ENCODE measurements around the gene GPRC5C. TPM values are rescaled to one million over a fixed set of nuclear protein-coding genes. Genes with fewer than 3 reads are reported as not detected.

Gene GPRC5C
- total RNA-seq, 1 experiment from 2014 or later = 83.2 TPM

DNA sequence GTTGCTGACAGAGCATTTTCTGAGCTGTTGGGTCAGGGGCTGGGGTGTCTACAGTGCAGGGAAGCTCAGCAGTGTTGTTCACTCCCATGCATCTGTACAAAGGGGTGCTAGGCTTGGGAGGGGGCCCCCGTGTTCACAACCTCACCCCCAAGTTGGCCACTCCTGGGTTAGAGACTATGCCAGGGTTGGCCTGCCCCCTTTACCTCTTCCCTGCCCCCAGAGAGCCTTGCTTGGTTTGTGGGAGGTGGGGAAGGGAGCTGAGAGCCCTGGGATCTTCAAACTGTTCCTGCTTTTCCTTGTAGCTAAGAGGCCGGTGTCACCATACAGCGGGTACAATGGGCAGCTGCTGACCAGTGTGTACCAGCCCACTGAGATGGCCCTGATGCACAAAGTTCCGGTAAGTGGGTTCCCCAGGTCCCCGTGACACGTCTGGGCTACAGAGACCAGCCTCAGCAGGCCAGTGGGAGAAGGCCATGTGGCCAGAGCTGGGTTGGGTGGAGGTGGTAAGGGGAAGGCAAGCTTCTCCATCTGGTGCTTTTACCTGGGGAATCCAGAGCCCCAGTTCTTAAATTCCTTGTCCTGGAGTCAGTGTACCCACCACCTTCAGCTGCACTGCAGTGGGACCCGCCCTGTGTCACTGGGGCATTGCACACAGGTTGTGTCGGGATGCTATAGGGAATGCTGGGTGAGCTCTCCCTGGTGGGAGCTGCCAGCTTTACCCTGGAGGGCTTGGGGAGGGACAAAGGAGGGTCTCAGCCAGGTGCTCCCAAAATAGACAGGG is 11.8 kb downstream of the GPRC5C start:
- intact Hi-C loops (cut with micrococcal nuclease; ENCODE audit: unreplicated experiment) = no loop called here
- peaks cover 6% of the 10 kb centered on the region for H3K4me1 Mint-ChIP-seq (ENCODE audit: low read depth, unreplicated experiment)
- no peak overlapping the region for H3K4me3 Mint-ChIP-seq (ENCODE audit: unreplicated experiment)
- H3K36me3 ChIP-seq (ENCODE audit: control insufficient read depth, insufficient read depth, low read length) = peaks cover 8% of the 10 kb centered on the region
- no peak overlapping the region for H3K4me3 ChIP-seq (ENCODE audit: low read depth, low read length)
- no peak for DNase-seq
- no peaks in the 10 kb centered on the region for H3K9me3 ChIP-seq
- TF ChIP-seq, protein P1, sequence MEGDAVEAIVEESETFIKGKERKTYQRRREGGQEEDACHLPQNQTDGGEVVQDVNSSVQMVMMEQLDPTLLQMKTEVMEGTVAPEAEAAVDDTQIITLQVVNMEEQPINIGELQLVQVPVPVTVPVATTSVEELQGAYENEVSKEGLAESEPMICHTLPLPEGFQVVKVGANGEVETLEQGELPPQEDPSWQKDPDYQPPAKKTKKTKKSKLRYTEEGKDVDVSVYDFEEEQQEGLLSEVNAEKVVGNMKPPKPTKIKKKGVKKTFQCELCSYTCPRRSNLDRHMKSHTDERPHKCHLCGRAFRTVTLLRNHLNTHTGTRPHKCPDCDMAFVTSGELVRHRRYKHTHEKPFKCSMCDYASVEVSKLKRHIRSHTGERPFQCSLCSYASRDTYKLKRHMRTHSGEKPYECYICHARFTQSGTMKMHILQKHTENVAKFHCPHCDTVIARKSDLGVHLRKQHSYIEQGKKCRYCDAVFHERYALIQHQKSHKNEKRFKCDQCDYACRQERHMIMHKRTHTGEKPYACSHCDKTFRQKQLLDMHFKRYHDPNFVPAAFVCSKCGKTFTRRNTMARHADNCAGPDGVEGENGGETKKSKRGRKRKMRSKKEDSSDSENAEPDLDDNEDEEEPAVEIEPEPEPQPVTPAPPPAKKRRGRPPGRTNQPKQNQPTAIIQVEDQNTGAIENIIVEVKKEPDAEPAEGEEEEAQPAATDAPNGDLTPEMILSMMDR (IDR thresholded peaks at IDR 0.05; ENCODE audit: insufficient read depth in 1 of 2, low read depth in 1 of 2, low read length in 1 of 2, severe bottlenecking in 1 of 2, unreplicated experiment in 1 of 2) = no peak
- H3K9me3 Mint-ChIP-seq (ENCODE audit: unreplicated experiment) = no peaks in the 10 kb centered on the region
- peaks cover 51% of the 10 kb centered on the region for H3K36me3 Mint-ChIP-seq (ENCODE audit: insufficient read depth, unreplicated experiment)
- H3K27ac Mint-ChIP-seq (ENCODE audit: unreplicated experiment) = peak overlapping the region; percentile 91
- CTCF ChIA-PET = interaction anchor here (0.6 to 1.4 kb wide), 4 partner anchors 10 to 65 kb away, joined by 3 to 7 read pairs (median 4); no protein-coding TSS in a partner anchor
- no peaks in the 10 kb centered on the region for H3K27me3 Mint-ChIP-seq (ENCODE audit: insufficient read depth, unreplicated experiment)
- peaks cover 18% of the 10 kb centered on the region for H3K4me1 ChIP-seq
- no TSS peak for BruUV-seq (replicated peaks)
- POLR2A ChIA-PET = no interaction called here
- no peaks in the 10 kb centered on the region for H3K27me3 ChIP-seq (replicated peaks; ENCODE audit: control insufficient read depth, insufficient read depth, low read length)

GRCh38 chr17:74444406-74444805 is 12.5 kb downstream of the GPRC5C start:
- H3K9me3 ChIP-seq = no peaks in the 10 kb centered on the region
- Mint-ChIP-seq H3K4me1 (ENCODE audit: low read depth, unreplicated experiment) (peaks cover 6% of the 10 kb centered on the region), H3K9me3 (ENCODE audit: unreplicated experiment) (no peaks in the 10 kb centered on the region), H3K27me3 (ENCODE audit: insufficient read depth, unreplicated experiment) (no peaks in the 10 kb centered on the region), H3K27ac (ENCODE audit: unreplicated experiment) (peak overlapping the region; percentile 91), H3K4me3 (ENCODE audit: unreplicated experiment) (no peak overlapping the region), H3K36me3 (ENCODE audit: insufficient read depth, unreplicated experiment) (peaks cover 51% of the 10 kb centered on the region)
- intact Hi-C loops (cut with micrococcal nuclease; ENCODE audit: unreplicated experiment) = no loop called here
- H3K4me3 ChIP-seq (ENCODE audit: low read depth, low read length) = no peak overlapping the region
- peaks cover 18% of the 10 kb centered on the region for H3K4me1 ChIP-seq
- no peak for DNase-seq
- peaks cover 8% of the 10 kb centered on the region for H3K36me3 ChIP-seq (ENCODE audit: control insufficient read depth, insufficient read depth, low read length)
- TF ChIP-seq, protein P1 (IDR thresholded peaks at IDR 0.05; ENCODE audit: insufficient read depth in 1 of 2, low read depth in 1 of 2, low read length in 1 of 2, severe bottlenecking in 1 of 2, unreplicated experiment in 1 of 2) = no peak
- ChIA-PET POLR2A (no interaction called here), CTCF (interaction anchor here (0.7 to 1.4 kb wide), 4 partner anchors 10 to 956 kb away, joined by 3 to 7 read pairs (median 4); no protein-coding TSS in a partner anchor)
- BruUV-seq (replicated peaks) = no TSS peak
- H3K27me3 ChIP-seq (replicated peaks; ENCODE audit: control insufficient read depth, insufficient read depth, low read length) = no peaks in the 10 kb centered on the region

DNA sequence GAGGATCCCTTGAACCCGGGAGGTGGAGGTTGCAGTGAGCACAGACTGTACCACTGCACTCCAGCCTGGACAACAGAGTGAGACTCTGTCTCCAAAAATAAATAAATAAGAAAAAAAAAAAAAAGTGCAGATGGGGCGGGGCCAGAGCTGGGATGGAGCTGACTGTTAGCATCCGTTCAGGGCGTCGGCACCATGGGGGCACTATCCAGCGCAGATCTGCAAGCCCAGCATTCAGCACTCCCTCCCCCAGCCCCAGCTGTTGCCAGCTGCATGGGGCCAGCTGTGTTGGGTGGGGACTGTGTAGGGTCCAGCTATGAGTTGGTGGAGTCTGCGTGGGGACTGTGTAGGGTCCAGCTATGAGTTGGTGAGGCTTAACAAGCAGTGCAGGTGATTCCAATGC is 13.3 kb downstream of the GPRC5C start:
- Mint-ChIP-seq H3K27ac (ENCODE audit: unreplicated experiment) (no peak overlapping the region), H3K4me1 (ENCODE audit: low read depth, unreplicated experiment) (peaks cover 6% of the 10 kb centered on the region), H3K27me3 (ENCODE audit: insufficient read depth, unreplicated experiment) (no peaks in the 10 kb centered on the region), H3K9me3 (ENCODE audit: unreplicated experiment) (no peaks in the 10 kb centered on the region), H3K36me3 (ENCODE audit: insufficient read depth, unreplicated experiment) (peaks cover 44% of the 10 kb centered on the region), H3K4me3 (ENCODE audit: unreplicated experiment) (no peak overlapping the region)
- Histone ChIP-seq H3K9me3 (no peaks in the 10 kb centered on the region), H3K27me3 (replicated peaks; ENCODE audit: control insufficient read depth, insufficient read depth, low read length) (no peaks in the 10 kb centered on the region), H3K4me1 (peaks cover 18% of the 10 kb centered on the region), H3K36me3 (ENCODE audit: control insufficient read depth, insufficient read depth, low read length) (peaks cover 8% of the 10 kb centered on the region), H3K4me3 (ENCODE audit: low read depth, low read length) (no peak overlapping the region)
- intact Hi-C loops (cut with micrococcal nuclease; ENCODE audit: unreplicated experiment) = no loop called here
- no peak for DNase-seq
- no TSS peak for BruUV-seq (replicated peaks)
- POLR2A ChIA-PET = no interaction called here
- CTCF ChIA-PET = interaction anchor here (0.6 to 1.1 kb wide), 3 partner anchors 9 to 957 kb away, joined by 3 read pairs; no protein-coding TSS in a partner anchor
- TF ChIP-seq, protein P1 (IDR thresholded peaks at IDR 0.05; ENCODE audit: insufficient read depth in 1 of 2, low read depth in 1 of 2, low read length in 1 of 2, severe bottlenecking in 1 of 2, unreplicated experiment in 1 of 2) = no peak

All from Caco-2 (cell line).